ENCODE data around the gene USP44. TPM values are rescaled to one million over a fixed set of nuclear protein-coding genes. Genes with fewer than 3 reads are reported as not detected.

USP44 gene
- total and polyA plus RNA-seq, 10 of the 15 experiments (the other 5 are each of a cell fraction or from before 2014, with no cell fraction given) = 0.02 to 0.26 (median 0.12) TPM; not detected in 6

DNA sequence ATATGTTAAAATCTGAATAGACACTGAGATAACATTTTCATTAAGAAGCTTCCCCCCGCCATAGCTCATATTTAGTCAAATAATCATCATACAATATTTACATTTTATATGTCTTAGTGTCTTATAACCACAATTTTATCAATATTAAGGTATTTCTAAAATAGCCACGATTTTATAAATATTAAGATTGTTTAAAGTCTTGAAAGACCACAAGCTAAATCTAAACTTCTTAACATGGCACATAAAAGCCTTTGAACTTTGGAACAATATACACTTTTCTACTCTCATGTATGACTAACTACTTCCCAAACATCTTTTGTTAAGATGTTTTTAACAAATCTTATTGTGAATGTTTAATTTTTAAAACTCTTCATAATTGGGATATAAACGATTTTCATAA, 6.5 kb downstream of the USP44 start:
- RAD21 ChIA-PET (ENCODE audit: unreplicated experiment) = interaction anchor here (1.4 kb wide), 1 partner anchor 10 kb away, joined by 6 read pairs; no protein-coding TSS in a partner anchor
- SMC1A ChIA-PET (ENCODE audit: uncharacterized antibody, unreplicated experiment) = interaction anchor here (1.7 kb wide), 1 partner anchor 10 kb away, joined by 10 read pairs; no protein-coding TSS in a partner anchor
- Histone ChIP-seq H3K9ac (ENCODE audit: control insufficient read depth, insufficient read depth, low read length) (no peak overlapping the region), H2AFZ (ENCODE audit: control insufficient read depth, low read depth, low read length) (no peak overlapping the region), H3K4me2 (ENCODE audit: control insufficient read depth, insufficient read depth) (no peak overlapping the region), H3K4me3 (no peak overlapping the region), H3K4me1 (ENCODE audit: control insufficient read depth, insufficient read depth, low read length) (no peaks in the 10 kb centered on the region), H3K9me3 (replicated peaks; ENCODE audit: control insufficient read depth, insufficient read depth, low read length) (peaks cover 6% of the 10 kb centered on the region), H4K20me1 (ENCODE audit: control insufficient read depth, insufficient read depth) (no peaks in the 10 kb centered on the region), H3K27me3 (replicated peaks in 1 of 2; ENCODE audit: control insufficient read depth in 2 of 2, insufficient read depth in 2 of 2, low read length in 1 of 2) (peaks cover 5 to 14% of the 10 kb centered on the region in 2 experiments), H3K79me2 (ENCODE audit: control insufficient read depth, insufficient read depth, low read length) (no peaks in the 10 kb centered on the region), H3K27ac (ENCODE audit: control insufficient read depth, insufficient read depth) (no peak overlapping the region), H3K36me3 (ENCODE audit: control insufficient read depth in 2 of 2, insufficient read depth in 2 of 2, low read length in 1 of 2) (no peaks in the 10 kb centered on the region)
- TF ChIP-seq RELA (IDR thresholded peaks at IDR 0.05; ENCODE audit: borderline replicate concordance, partially characterized antibody) (no peak), YBX1 (IDR thresholded peaks at IDR 0.05) (no peak), SMAD1 (IDR thresholded peaks at IDR 0.05; ENCODE audit: low read depth, partially characterized antibody) (no peak)
- WGBS (ENCODE audit: insufficient coverage, insufficient replicate concordance, low lambda C conversion rate, missing lambda C conversion rate) = 0% methylated on average over 3 of the region's 3 CpGs
- in situ Hi-C loops (cut with MboI) = no loop called here
- FAIRE-seq (no peak), DNase-seq (ENCODE audit: low read depth, low spot score) (no peak), ATAC-seq (no peak)
- no TSS peak for BruUV-seq (replicated peaks)
- intact Hi-C loops (cut with micrococcal nuclease; ENCODE audit: unreplicated experiment) = no loop called here
- CTCF ChIA-PET = interaction anchor here (1.1 to 2.4 kb wide), 2 partner anchors 10 to 13 kb away, joined by 3 to 8 read pairs; no protein-coding TSS in a partner anchor
- POLR2A ChIA-PET = no interaction called here

DNA sequence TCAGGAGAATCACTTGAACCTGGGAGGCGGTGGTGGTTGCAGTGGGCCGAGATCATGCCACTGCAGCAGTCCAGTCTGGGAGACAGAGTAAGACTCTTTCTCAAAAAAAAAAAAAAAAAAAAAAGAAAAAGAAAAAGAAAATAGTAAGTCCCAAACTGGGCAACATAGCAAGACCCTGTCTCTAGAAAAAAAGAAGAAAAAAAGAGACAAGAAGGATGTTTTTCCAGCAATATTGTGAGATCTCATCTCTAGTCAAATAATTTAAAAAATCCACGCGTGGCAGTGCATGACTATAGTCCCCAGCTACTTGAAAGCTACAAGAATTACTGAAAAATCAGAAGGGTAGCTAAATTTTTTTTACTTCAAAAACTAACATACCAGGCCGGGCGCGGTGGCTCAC, 8.0 kb downstream of the USP44 start:
- H2AFZ ChIP-seq (ENCODE audit: control insufficient read depth, low read depth, low read length) = no peak overlapping the region
- H3K27ac ChIP-seq (ENCODE audit: control insufficient read depth, insufficient read depth) = no peak overlapping the region
- no peak overlapping the region for H3K4me3 ChIP-seq
- no peaks in the 10 kb centered on the region for H3K36me3 ChIP-seq (ENCODE audit: control insufficient read depth in 2 of 2, insufficient read depth in 2 of 2, low read length in 1 of 2)
- 91% methylated on average over 7 of the region's 7 CpGs for WGBS (ENCODE audit: insufficient coverage, insufficient replicate concordance, low lambda C conversion rate, missing lambda C conversion rate)
- FAIRE-seq (no peak), ATAC-seq (no peak), DNase-seq (ENCODE audit: low read depth, low spot score) (no peak)
- H4K20me1 ChIP-seq (ENCODE audit: control insufficient read depth, insufficient read depth) = no peaks in the 10 kb centered on the region
- no peak overlapping the region for H3K9ac ChIP-seq (ENCODE audit: control insufficient read depth, insufficient read depth, low read length)
- no peak overlapping the region for H3K4me2 ChIP-seq (ENCODE audit: control insufficient read depth, insufficient read depth)
- ChIA-PET SMC1A (ENCODE audit: uncharacterized antibody, unreplicated experiment) (interaction anchor here (1.5 kb wide), 1 partner anchor 11 kb away, joined by 5 read pairs; no protein-coding TSS in a partner anchor), CTCF (interaction anchor here (2.4 kb wide), 1 partner anchor 8 kb away, joined by 8 read pairs; no protein-coding TSS in a partner anchor), RAD21 (ENCODE audit: unreplicated experiment) (no interaction called here), POLR2A (interaction anchor here (0.6 to 0.7 kb wide), 2 partner anchors 284 to 828 kb away, joined by 4 to 7 read pairs; no protein-coding TSS in a partner anchor)
- no peaks in the 10 kb centered on the region for H3K4me1 ChIP-seq (ENCODE audit: control insufficient read depth, insufficient read depth, low read length)
- in situ Hi-C loops (cut with MboI) (no loop called here), intact Hi-C loops (cut with micrococcal nuclease; ENCODE audit: unreplicated experiment) (no loop called here)
- no peaks in the 10 kb centered on the region for H3K79me2 ChIP-seq (ENCODE audit: control insufficient read depth, insufficient read depth, low read length)
- no TSS peak for BruUV-seq (replicated peaks)
- peaks cover 1 to 8% of the 10 kb centered on the region in 2 experiments for H3K27me3 ChIP-seq (replicated peaks in 1 of 2; ENCODE audit: control insufficient read depth in 2 of 2, insufficient read depth in 2 of 2, low read length in 1 of 2)
- H3K9me3 ChIP-seq (replicated peaks; ENCODE audit: control insufficient read depth, insufficient read depth, low read length) = no peaks in the 10 kb centered on the region
- TF ChIP-seq, protein P1, sequence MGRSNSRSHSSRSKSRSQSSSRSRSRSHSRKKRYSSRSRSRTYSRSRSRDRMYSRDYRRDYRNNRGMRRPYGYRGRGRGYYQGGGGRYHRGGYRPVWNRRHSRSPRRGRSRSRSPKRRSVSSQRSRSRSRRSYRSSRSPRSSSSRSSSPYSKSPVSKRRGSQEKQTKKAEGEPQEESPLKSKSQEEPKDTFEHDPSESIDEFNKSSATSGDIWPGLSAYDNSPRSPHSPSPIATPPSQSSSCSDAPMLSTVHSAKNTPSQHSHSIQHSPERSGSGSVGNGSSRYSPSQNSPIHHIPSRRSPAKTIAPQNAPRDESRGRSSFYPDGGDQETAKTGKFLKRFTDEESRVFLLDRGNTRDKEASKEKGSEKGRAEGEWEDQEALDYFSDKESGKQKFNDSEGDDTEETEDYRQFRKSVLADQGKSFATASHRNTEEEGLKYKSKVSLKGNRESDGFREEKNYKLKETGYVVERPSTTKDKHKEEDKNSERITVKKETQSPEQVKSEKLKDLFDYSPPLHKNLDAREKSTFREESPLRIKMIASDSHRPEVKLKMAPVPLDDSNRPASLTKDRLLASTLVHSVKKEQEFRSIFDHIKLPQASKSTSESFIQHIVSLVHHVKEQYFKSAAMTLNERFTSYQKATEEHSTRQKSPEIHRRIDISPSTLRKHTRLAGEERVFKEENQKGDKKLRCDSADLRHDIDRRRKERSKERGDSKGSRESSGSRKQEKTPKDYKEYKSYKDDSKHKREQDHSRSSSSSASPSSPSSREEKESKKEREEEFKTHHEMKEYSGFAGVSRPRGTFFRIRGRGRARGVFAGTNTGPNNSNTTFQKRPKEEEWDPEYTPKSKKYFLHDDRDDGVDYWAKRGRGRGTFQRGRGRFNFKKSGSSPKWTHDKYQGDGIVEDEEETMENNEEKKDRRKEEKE (IDR thresholded peaks at IDR 0.05) = no peak
- TF ChIP-seq, protein P2, sequence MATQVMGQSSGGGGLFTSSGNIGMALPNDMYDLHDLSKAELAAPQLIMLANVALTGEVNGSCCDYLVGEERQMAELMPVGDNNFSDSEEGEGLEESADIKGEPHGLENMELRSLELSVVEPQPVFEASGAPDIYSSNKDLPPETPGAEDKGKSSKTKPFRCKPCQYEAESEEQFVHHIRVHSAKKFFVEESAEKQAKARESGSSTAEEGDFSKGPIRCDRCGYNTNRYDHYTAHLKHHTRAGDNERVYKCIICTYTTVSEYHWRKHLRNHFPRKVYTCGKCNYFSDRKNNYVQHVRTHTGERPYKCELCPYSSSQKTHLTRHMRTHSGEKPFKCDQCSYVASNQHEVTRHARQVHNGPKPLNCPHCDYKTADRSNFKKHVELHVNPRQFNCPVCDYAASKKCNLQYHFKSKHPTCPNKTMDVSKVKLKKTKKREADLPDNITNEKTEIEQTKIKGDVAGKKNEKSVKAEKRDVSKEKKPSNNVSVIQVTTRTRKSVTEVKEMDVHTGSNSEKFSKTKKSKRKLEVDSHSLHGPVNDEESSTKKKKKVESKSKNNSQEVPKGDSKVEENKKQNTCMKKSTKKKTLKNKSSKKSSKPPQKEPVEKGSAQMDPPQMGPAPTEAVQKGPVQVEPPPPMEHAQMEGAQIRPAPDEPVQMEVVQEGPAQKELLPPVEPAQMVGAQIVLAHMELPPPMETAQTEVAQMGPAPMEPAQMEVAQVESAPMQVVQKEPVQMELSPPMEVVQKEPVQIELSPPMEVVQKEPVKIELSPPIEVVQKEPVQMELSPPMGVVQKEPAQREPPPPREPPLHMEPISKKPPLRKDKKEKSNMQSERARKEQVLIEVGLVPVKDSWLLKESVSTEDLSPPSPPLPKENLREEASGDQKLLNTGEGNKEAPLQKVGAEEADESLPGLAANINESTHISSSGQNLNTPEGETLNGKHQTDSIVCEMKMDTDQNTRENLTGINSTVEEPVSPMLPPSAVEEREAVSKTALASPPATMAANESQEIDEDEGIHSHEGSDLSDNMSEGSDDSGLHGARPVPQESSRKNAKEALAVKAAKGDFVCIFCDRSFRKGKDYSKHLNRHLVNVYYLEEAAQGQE (IDR thresholded peaks at IDR 0.05; ENCODE audit: low read depth, low read length) = no peak
- TF ChIP-seq GABPA (IDR thresholded peaks at IDR 0.05; ENCODE audit: low read depth) (no peak), BACH1 (IDR thresholded peaks at IDR 0.05; ENCODE audit: borderline replicate concordance) (no peak), RCOR1 (conservative IDR thresholded peaks at IDR 0.05; ENCODE audit: low read depth, low read length) (no peak), IKZF1 (conservative IDR thresholded peaks at IDR 0.05) (no peak), JUND (IDR thresholded peaks at IDR 0.05; ENCODE audit: low read depth, low read length) (no peak), SIX5 (IDR thresholded peaks at IDR 0.05; ENCODE audit: low read depth, low read length, severe bottlenecking) (no peak)

Measured in GM12878 (cell line).